Epidermal melanocyte (primary cell): Measurements from ENCODE around the gene MYT1.

Experiments
- DNase-seq: peaks from one replicate; pipeline ENCODE4 v3.0.0; 2011; ENCODE audit warnings: low spot score; ENCODE audit not compliant: insufficient read length

The MYT1 gene

DNA sequence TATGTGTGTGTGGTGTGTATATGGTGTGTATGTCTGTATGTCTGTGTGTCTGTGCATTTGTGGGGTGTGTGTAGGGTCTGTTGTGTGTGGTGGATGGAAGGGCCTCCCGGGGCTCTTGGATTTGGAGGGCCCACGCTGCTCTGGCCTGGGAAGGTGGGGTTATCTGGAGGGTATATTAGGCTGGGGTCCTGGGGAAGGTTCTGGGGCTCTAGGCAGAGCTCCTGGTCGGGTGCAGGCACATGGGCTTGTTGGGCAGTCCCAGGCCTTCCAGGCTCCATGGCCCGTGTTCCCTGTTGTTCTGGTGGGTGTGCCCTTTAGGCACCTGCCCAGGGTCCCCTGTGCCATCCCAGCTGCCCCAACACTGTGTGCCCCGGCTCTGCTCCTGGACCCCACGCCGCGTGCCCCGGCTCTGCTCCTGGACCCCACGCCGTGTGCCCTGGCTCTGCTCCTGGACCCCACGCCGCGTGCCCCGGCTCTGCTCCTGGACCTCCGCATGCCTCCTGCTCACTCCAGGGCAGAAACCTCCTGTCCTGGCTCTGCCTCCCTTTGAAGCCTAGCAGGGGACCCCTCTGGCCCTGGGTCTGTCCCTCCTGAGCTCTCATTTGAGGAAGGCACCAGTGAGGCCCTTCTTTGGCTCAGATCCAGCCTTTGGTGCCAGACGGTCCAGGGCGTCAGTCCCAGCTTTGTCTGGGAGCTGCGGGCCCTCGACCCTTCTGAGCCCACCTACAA, 10.2 kb upstream of the MYT1 start:
- DNase-seq = no peak

DNA sequence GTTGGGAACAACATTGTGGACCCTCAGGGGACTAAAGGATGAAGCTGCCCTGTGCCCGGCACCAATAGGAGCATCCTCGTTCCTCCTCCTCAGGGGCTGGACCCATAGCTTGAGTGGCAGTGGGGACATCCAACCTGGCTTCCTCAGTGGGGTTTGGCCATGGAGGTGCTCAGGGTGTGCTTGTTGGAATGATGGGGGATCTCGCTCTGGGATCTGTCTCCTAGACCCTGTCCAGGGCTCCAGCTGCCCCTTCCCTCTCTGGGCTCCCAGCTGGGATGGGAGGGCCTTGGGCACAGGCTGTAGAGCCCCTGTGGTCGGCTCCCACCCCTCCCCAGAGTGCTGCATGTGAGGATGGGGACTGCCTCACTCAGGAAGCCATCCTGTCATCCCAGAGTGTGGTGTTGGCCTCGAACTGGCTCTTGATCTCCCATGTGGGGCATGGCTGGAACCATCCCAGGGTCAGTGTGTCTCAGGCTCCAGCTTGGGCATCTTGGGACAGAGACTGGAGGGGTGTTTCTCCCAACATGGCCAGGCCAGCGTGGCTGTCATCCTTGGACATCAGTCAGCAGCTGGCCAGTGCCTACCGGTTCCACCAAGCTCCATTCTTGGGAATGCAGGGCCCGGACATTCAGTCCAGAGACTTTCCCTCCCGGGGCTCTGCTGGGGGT, 9.5 kb upstream of the MYT1 start:
- no peak for DNase-seq

DNA sequence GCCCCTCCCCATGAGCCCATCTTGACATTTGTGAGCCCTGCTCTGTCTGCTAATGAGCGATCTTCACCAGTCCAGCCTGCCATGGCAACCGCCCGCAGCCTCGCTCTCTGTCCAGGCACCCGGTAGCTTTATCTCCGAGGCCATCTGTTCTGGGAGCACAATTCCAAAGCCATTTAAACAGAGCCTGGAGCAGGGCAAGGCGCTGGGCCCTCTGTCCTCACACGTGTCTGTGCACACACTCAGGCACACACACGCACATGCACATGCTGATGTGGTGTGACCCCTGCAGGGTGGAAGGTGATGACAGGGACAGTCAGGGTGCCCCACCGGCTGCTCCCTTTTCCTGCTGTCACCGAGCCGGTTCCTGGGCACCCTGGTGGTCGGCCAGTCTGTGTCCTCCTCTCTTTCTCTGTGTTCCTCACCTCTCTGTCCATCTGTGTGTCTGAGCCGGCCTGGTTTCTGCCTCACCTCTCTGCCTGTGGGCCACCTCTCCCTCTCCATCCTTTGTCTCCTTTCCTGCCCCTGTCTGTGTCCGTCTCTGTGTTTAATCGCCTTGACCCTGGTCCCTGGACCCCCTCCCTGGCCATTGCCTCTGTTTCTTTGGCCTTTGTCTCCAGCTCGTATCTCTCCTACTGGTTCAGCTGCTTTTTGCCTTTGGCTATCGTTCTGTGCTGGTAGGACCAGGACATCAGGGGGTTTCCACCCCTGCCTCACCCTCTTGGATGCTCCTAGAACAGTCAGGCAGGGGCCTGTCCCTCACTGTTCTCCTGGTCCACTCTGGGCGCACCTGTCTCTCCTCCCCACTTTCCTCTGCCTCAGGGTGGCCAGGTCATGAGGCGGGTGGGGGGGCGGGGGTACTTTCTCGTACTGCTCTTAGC, 8.8 kb upstream of the MYT1 start:
- DNase-seq = no peak

DNA sequence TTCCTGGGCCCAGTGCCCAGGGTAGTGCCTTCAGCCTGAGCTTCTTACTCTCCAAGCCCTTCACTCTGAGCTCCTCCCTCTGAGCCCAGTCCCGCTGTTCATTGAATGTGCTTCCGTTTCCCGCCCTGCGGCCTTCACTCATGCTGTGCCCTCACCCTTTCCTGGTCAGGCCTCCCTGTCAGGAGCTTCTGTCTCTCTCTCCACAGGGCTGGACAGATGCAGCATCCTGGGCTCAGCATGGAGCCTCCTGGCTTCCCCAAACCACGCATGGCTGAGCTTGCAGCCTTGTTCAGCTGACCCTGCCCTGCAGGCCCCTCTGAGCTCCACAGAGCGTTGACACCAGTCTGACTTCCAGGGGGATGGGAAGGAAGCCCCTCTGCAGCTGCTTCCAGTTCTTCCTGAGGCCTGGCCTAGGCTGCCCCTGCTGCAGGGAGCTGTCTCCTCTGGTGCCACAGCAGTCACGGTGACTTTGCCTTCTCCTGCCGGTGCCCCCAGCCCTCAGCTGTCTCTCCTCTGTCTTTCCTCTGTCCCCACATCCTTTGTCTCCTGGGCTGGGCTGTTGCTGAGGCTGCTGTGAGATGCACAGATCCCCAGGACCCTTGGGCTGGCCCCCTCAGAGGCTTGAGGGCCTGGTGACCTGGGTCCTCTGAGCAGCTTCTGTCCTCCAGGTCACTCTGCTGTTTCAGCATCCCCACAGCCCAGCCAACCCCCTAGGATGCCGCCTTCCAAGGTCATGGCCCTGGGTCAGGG, 7.9 kb upstream of the MYT1 start:
- DNase-seq = no peak

DNA sequence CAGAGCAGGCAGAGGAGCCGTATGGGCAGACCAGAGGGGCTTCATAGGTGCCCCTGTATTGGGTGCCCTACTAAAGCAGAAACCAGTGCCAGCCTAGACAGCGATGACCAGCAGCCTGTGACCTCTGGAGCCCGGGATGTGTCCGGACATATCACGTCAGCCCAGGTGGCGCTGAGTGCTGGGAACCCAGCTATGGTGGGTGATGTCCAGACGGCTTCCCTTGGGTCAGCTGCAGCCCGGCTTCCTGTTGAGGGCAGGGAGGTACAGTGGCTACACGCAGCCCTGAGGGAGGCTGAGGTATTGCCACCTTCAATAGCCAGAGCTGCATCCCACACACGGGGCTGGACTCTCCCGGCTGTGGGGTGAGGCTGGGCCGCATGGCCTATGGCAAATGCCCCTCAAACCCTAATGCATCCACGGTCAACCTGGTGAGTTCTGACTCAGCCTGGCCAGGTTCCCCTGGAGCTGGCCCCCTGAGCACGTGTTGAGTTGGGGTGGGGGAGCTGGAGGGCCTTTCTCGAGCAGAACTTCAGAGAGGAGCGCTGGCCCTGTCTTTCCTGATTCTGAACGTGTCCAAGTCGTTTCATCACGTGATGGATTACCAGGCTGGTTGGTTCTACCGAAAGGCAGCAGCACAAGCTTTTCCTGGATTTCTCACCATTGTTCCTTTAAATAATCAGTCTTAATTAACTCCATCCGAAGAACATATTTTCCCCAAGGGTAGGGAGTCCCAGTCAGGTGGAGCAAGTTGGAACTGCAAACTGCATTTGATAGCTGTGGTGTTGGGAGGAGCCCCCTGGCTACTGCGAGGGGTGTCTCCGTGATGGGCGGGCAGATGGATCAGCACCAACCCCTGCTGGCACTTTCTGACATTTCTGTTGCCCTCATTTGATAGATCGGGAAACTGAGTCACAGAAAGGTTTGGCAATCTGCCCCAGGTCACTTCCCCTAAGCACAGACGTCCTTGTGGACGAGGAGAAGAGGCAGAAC, 7.1 kb upstream of the MYT1 start:
- DNase-seq = no peak

DNA sequence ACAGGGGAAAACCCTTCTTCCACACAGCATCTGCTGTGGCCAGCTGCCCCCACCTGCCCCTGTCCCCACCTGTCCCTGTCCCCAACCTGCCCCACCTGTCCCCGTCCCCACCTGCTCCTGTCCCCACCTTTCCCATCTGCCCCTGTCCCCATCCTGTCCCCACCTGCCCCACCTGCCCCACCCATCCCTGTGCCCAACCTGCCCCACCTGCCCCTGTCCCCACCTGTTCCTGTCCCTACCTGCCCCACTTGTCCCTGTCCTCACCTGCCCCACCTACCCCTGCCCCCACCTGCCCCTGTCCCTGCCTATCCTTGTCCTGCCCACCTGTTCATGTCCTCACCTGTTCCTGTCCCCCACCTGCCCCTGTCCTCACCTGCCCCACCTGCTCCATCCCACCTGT, 6.4 kb upstream of the MYT1 start:
- no peak for DNase-seq

DNA sequence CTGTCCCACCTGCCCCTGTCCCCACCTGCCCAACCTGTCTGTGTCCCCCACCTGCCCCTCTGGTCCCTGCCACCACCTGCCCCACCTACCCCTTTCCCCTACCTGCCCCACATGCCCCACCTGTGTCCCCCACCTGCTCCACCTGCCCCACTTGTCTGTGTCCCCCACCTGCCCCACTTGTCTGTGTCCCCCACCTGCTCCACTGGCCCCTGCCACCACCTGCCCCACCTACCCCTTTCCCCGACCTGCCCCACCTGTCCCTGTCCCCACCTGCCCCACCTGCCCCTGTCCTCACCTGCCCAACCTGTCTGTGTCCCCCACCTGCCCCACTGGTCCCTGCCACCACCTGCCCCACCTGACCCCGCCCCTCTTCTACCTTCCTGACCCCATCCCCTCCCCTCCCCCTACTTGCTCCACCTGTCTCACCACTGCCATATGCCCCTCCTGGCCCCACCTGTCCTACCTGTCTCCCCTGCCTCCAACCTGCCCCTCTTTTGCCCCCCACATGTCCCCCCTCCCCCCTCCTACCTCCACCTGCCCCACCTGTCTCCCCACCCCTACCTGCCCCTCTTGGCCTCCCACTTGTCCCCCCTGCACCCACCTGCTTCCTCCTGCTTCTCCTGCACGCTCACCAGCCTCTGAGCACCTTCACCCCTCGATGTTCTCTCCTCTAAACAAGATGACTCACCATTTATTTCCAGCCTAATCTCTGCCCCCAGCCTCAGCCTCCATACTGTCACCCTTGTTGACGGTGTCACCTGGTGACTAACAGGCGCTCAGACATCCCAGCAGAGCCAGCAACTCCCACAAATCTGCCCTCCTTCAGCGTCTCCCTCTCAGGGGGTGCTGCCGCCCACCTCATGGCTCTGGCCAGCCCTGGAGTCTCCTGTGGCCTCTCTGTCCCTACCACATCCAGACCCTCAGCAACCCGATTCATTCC, 5.6 kb upstream of the MYT1 start:
- DNase-seq = no peak

DNA sequence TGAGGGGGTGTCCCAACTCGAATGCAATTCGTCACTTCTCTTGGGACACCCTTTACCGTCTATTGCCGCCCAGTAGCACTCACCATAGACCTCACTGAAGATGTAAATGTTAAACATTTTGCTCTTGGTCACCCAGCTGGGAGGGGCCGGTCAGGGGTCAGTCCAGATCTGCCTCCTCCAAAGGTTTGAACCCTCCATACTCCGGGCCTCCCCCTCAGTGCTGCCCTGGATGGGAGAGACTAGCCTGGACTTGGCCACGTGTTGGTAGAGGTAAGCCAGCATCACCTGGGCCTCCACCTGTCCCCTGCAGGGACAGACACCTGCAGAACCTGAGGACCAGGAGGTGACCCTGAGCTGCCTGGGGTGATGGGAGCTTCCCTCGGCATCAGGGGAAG, 5.0 kb upstream of the MYT1 start:
- DNase-seq = no peak

DNA sequence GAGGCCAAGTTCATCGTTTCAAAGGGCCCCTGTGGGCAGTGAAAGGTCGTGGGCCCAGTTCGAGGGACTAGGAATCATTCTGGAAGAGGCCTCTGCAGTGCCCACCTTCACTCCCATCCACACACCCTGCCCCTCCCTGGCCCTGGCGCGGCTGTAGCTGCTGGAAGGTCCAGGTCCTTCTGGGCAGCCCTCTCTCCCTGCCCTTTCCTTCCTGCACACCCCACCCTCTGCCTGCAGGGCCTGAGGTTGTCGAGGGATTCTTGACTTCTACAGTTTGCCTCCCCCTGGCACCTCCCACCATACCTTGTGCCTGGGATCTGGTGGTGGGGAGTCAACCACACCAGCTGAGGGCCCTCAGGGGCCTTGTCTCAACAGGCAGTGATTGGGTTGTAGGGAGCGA, 4.5 kb upstream of the MYT1 start:
- DNase-seq = no peak

DNA sequence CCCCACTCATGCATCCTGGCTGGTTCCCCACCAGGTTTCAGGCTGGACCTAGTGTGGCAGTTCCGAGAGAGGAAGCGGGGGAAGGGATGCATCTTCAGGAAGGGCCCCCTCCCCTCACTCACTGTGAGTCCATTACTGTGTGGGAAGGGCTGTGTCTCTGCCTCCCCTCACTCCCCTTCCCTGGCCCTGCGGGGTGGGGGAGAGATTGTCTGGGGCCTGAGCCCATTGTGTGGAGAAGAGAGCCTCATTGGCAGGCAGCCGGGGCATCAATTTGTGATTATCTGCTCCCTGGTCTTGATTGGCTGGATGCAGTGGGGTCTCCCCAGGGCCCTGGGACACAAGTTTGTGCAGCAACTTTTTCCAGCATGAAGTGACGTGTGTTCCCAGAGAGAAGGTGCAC, 4.1 kb upstream of the MYT1 start:
- DNase-seq = no peak

DNA sequence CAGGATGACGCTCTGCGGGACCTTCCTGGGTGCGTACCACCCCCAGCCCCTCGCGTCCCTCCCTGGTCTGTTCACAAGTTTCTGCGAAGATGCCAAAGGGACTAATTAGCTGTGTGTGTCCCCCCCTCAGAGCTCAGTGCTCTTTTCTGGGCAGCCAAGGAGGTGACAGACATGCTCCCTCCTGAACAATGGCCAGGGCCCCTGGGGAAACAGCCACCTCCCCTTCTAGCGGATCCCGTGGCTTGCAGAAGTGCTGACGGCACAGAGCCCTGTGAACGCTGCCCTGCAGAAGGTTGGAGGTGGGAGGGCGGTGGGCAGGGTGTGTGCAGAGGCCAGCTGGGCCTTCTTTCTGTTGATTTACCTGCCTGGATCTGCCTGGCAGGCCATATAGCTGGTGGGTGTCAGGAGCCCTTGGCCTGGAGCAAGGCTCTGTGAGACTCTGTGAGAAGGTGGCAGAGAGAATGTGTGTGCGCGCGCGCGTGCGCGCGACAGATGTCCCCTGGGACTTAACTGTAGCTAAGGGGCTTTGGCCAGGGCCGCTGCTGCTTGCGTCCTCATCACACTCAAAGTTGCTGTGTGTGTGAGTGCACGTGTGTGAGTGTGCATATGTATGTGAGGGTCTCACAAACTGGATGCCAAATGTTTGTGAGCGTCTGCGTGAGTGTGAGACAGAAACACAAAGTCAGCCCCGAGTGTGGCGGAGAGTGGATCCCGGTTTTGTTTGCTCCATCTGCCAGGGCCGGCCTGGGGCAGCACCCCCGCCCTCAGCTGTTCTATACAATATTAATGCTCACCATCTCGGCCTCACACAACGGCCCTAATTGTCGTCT, 3.5 kb upstream of the MYT1 start:
- DNase-seq = no peak

DNA sequence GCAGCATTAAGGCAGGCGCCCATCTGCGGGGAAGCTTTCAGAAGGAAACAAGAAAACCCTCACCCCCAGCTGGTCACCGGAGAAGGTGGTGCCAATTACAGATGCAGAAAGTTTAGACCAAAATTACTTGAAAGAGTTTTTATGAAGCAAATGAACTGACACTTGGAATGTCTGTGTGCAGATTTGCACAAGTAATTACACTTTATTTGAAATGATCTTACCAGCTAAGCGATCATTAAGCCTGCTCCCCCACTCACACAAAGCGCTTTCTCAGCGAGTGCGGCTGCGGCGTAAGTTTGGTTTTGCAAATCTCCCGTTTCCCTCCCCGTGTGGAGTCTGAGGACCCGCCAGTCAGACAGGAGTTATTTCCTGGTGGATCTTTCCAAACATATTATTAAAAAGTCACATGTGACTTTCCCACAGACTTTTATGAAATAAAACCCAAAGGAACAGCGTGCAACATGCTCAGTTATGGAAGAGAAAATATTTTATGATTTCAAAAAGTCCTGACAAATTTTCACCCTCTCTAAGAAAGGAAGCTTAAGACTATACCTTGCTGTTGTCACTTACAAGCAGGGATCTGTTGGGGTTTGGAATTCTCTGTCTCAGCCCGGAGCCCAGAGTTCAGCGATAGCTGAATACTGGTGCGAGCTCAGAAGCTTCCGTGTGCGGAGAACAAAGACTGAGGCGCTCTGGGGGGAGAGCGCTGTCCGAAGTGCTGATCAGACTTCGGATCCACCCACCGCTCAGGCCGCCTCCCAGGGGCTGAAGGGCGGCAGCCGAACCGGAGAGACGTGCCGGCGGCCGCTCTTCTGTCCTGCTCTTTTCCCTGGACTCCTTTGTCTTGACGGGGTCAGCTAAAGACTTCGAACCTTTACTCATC, 2.7 kb upstream of the MYT1 start:
- DNase-seq = no peak

DNA sequence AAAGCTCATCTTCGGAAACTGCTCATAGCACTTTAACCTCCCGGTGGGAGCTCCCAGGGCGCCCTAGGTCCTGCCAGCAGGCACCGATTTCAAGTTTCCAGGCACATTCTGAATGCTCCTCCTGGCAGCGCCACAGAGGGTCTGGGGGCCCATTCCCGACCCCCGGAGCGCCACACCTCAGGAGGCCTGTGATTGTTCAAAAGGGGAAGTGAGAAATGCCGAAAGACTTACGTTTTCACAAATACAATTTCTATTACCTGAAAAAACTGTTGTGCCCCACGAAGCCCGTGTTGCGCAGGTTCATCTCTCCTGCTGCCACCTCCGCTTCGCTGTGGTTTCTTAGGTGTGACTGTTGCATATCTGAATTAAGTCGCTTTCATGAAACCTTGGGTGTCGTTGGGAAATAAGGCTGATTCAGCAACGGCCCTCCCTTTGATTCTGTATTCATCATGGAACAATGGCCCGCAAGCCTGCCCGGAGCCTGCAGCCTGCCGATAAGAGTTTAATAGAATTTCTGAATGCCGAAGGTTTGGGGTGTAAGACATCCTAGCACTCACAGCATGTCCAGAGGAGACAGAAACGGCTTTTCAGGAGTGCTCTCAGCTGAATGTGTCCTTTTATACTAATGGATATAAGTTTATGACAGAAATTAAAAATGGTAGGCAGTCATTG, 1.9 kb upstream of the MYT1 start:
- DNase-seq = no peak

DNA sequence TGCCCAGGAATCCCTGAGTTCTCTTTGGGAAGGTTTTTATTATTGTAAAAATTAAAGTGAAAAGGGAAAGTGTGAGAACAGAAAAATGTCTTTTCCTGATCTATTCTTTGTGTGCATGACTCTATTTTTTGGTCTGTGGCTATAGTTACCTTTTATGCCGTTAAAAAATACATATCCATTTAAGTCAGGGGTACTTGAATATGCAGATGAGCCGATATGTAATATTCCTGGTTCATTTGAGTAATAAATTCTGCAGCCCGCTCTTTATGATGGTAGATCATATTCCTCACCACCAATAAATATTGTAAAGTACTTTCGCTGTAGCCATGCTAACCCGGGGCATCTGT, 503 bp upstream of the MYT1 start:
- DNase-seq = no peak

DNA sequence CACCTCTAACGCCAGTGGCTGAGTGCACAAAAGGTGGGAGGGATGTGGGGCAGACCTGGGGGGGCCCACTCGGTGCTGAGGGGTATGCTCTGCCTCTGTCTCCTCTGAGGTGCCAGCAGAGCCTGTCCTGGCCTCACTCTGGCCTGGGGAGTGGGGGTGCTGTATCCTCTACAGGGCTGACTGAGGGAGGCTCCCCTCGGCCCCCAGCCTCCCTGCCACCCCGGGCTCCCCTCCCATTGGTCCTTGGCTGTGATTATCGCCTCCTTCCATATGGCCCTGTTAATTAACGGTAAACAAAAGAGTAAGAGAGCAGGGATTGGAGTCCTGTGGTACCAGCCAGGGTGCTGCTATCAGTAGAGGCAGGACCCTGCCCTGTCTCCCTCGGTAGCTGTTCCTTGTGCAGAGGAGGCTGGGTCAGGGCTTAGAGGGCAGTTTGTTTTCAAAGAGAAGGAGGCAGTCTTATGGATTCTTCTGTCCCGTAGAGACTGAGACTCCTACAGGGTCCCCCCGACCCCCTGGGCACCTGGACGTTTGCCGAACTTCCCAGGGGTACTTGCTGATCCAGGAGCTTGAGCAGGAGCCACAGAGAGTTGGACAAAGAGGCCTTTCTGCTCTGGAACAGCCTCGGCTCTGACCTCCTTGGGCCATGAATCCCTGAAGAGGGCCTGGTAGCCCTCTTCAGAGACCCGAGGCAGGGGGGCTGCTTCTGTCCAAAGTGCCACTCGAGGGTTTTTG, 1.8 kb downstream of the MYT1 start:
- no peak for DNase-seq
